GM21360 (cell line): Measurements from ENCODE around the gene CAPN15.
"Not testable (repeated sequence)": the region's sequence is repeated elsewhere in the genome, so short reads cannot be mapped to it uniquely, and the experiment has no call there.

Source experiments
- ATAC-seq: cut with Tn5 transposase; IDR thresholded peaks from one replicate; pipeline ENCODE4 v1.9.1; 2021; ENCODE audit warnings: mild to moderate bottlenecking, moderate library complexity; ENCODE audit not compliant: unreplicated experiment

CAPN15 gene

DNA sequence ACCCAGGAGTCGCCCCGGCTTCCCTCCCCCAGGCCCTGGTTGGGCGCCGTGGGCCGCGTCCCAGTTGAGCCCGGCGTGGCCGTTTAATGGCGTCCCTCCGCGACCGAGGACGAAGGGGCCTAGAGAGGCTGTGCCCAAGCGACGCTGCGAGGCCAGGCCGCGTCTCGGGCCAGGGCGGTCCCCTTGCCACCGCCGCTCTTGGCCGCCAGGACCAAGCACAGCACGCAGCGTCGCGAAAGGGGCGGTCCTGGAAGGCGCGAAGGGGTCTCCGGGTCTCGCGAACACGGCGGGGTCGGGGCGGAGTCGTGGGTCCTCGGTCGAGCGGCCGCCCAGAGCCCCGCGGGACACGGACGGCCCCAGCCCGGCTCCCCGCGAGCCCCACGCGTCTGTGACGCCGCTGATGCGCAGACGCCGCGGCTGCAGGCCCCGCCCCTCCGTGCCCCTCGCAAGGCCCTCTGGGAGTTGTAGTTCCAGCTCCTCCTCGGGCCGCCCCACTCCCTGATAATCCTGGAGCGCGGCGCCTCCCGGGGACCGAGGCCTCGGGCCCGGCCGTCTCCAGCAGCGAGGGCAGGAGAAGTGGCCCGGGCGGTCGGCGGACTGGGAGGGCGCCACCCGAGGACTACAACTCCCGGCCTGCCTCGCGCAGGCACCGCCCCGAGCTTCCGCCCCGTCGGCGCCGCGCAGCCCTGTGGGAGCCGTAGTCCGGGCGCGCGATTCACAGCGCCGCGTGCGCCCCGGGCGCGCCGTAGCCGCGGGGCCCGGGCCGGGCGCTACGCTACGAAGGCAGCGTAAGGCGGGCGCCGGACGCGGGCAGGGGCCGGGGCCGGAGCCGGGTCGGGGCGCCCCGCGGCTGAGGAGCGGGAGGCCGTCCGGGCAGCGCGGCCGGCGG lies at the start of gene CAPN15:
Gene CAPN15, plus strand, starts transcription at position 698 of the 889 bp plus-strand sequence. CDS start 19,127 bp downstream, outside the sequence.
- ATAC-seq: peak; percentile 60

GRCh38 chr16:478287-478686 lies 49.2 kb upstream of the CAPN15 start:
- not testable (repeated sequence) for ATAC-seq

GRCh38 chr16:482468-483185 lies 44.9 kb upstream of the CAPN15 start:
- ATAC-seq: no peak

DNA sequence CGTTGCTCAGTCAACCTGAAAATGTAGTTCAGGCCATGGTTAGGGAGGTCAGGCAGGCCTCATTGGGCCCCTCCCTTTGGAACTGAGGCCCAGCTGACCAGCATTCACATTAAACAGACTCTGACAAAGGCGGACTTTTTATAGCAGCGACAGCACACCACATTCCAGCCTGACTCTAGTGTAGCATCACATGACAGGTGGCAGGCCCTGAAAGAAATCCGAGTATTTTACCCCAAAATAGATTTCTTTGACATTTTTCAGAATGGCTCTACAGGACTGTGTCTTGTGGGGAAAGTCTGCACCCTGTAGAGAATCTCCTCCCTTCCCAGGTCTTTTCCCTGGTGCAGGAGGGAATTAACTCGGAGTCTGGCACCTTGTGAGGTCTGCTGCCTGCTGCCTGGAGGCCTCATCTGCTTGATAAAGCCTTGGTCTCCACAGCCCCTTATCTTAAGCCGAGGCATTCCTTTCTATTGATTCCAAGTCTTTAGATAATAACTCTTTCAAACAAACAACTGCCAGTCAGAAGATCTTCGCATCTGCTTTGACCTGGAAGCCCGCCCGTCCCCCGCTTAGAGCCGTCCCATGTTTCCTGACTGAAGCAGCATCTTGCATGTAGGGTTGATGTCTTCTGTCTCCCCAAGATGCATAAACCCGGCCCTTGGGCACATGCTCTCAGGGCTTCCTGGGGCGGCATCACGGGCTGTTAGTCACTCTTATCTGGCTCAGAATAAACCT lies 44.0 kb upstream of the CAPN15 start:
- no peak for ATAC-seq

- ATAC-seq: no peak
These were observed 37.9 kb upstream of the CAPN15 start for GRCh38 chr16:489606-490005.

GRCh38 chr16:490768-491167 lies 36.7 kb upstream of the CAPN15 start:
- no peak for ATAC-seq

GRCh38 chr16:491220-491919 lies 36.1 kb upstream of the CAPN15 start:
- ATAC-seq: no peak

GRCh38 chr16:492211-492875 lies 35.2 kb upstream of the CAPN15 start:
- ATAC-seq: no peak

DNA sequence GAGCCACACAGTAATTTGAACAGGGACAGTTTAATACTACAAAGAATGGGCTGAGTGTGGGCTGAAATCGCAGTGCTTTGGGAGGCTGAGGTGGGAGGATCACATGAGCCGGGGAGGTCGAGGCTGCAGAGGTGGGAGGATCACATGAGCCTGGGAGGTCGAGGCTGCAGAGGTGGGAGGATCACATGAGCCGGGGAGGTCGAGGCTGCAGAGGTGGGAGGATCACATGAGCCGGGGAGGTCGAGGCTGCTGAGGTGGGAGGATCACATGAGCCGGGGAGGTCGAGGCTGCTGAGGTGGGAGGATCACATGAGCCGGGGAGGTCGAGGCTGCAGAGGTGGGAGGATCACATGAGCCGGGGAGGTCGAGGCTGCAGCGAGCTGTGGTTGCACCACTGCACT lies 32.8 kb upstream of the CAPN15 start:
- not testable (repeated sequence) for ATAC-seq

DNA sequence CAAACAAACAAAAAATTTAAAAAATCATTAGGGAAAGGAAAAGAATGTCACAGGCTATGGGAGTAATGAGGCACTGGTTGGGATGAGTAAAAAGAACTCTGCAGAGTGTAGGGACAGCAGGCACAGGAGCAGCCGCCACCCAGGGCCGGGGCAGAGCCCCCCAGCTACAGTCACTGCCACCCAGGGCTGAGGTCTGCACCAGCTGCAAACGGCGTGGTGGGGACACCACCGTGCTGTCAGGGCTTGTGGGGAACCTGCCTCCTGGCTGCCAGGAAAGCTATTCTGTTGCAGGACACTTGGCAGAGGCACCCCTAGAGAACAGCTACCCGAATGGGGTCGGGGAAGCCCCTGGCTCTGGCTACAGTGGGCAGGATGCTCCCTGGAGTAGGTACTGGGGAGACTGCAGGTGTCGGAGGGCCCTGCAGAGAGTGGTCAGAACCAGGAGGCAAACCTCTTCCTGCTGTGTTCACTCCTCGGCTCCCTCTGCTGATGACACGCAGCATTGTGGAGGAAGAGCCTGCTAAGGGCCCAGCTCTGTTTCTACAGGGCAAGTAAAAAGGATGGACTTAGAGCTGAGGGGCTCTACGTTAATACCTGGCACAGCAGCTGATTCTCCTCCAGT lies 32.3 kb upstream of the CAPN15 start:
- ATAC-seq: no peak

DNA sequence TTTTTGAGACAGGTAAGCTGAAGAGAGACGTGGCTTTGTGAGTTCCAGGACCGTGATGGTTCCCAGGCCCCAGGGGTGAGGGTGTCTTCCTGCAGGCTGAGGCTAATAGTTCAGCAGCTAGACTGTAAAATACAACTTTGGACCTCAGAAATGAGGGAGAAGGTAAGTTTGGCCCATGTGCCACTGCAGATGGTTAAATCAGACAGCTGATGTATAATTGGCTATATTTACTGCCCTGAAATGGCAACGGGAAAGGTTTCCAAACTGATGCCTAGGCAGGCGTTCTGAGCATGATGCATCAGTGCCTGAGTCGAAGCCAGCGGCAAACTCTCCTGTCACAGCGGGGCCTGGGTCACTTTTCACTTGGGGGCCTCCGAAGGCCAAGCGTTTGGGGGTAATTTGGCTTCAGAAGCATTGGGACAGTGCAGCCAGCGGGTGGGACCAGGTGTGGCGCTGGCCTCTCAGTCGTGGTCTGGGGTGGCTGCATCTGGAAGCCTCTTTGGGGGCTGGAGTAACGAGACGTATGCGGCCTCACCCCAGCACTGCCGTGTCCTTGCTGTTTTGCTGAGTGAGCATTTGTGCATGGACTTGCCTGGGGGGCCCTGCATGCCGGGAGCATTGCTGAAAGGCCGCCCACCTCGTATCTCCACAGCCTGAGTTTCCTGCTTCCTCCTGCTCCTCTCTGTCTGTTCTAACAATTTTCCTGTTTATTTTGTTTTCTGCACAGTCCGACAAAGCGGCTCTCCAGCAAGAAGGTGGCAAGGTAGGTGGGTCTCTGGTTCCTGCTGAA lies 31.2 kb upstream of the CAPN15 start:
- no peak for ATAC-seq

DNA sequence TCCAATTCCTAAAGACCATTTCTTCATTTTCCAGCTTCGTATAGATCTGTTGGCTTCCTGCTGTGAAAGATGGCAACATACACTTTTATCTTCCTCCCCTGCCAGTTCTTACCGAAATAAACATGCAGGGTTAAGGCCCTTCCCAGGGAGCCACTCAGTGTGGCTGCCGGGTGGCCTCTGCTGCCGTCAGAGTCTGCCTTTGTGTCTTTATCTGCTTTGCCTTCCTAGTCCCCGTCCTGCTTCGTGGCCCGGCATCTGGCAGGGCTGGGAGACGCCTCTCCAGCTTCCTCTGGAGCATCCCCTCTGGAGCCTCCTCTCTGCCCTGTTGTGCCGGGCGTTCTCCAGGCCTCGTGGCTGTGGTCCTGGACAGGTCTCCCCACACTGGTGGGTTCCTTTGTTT lies 30.3 kb upstream of the CAPN15 start:
- ATAC-seq: no peak

DNA sequence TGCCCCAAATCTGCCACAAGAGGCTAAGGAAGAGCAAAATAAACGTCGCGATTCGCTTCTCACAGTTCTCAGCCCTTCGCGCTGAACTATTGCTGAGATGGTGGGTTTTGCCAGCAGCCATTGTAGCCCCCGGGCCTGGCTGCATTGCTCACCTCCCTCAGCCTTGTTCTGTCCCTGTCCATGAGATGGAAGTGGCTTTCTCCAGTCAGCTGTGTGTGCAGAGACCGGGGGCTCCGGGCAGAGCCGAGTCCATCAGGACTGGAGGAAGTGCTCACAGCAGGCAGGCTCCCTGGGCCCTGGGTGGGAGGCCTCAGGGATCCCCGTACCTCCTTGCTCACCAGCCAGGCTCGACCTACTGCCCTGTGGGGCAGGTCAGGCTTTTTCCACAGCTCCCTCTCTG lies 27.6 kb upstream of the CAPN15 start:
- no peak for ATAC-seq

GRCh38 chr16:500709-501108 lies 26.8 kb upstream of the CAPN15 start:
- no peak for ATAC-seq

DNA sequence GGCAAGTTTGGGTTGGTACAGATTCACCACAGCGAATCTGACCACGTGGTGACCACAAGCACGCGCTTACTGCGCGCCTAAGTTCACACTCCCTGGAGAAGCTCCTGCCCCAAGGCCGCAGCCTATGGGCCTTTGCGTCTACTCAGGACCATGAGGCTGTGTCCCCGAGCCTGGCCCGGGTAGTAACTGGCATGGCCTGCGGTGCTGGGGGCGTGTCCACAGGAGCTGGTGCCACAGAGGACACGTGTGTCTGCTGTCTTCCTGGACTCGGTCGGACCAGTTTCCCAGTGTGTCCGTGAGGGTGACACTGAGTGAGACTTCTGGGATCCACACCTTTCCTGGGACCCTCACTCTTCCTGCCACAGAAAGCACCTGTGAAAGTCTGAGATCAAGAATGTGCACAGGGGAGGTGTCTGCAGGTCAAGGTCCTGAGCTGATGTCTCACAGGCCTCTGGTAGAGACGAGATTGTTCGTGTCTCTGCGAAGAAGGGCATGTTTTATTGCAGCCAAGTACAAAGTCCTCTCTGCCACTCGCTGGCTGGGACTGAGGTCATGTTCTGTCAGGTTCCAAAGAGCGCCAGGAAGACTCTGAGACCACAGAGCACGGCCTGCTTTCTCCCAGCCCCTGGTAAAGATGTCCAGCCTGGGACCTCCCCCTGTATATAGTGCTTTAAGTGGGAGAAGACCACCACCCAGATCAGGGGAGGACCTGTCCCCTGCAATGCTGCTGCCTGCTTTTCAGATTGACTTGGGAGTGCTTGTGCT lies 25.2 kb upstream of the CAPN15 start:
- ATAC-seq: no peak

GRCh38 chr16:503150-504071 lies 24.1 kb upstream of the CAPN15 start:
- ATAC-seq: no peak
